VCaP (cell line): ENCODE results near the gene GLO1.
A peak's percentile ranks its signal among the peaks of the same experiment; 100 is the strongest.

ENCODE experiments used
- H3K27ac ChIP-seq: fragments of 450-650 bp; 2 replicates; pipeline ENCODE4 v1.5.1; 2017
- CTCF ChIP-seq: fragments of 450-650 bp; conservative IDR thresholded peaks from 2 replicates; pipeline ENCODE4 v1.5.1; 2017; ENCODE audit warnings: mild to moderate bottlenecking, moderate library complexity

The GLO1 gene

GRCh38 chr6:38728203-38728602, 25.3 kb upstream of the GLO1 start:
- TF ChIP-seq CTCF, result no peak
- no peak overlapping the region for H3K27ac ChIP-seq

GRCh38 chr6:38725414-38726183, 22.7 kb upstream of the GLO1 start:
- no peak overlapping the region for H3K27ac ChIP-seq
- no peak for TF ChIP-seq CTCF

- no peak overlapping the region for H3K27ac ChIP-seq
- no peak for TF ChIP-seq CTCF
These were observed 21.4 kb upstream of the GLO1 start for GRCh38 chr6:38724343-38724742.

GRCh38 chr6:38723783-38724182, 20.8 kb upstream of the GLO1 start:
- no peak overlapping the region for H3K27ac ChIP-seq
- no peak for TF ChIP-seq CTCF

- H3K27ac ChIP-seq, result peak overlapping the region; percentile 47
- TF ChIP-seq CTCF, result no peak
These were observed 19.9 kb upstream of the GLO1 start for GRCh38 chr6:38722727-38723334.

GRCh38 chr6:38722038-38722437, 19.1 kb upstream of the GLO1 start:
- H3K27ac ChIP-seq, result peak overlapping the region; percentile 47
- TF ChIP-seq CTCF, result no peak

GRCh38 chr6:38720295-38720694, 17.4 kb upstream of the GLO1 start:
- H3K27ac ChIP-seq, result peak overlapping the region; percentile 47
- TF ChIP-seq CTCF, result peak; percentile 15; the same call in 1 of the 2 replicates
